NCI-H82 treated with DMSO at 0.1 percent for 48 hours (cell line): ENCODE data around the gene ZNRF3.
"Not testable (repeated sequence)": the region's sequence is repeated elsewhere in the genome, so short reads cannot be mapped to it uniquely, and the experiment has no call there.

ENCODE experiments used
- DNase-seq: peaks from one replicate; lab custom pipeline; 2025; ENCODE audit not compliant: unreplicated experiment; lab: John Stamatoyannopoulos, UW

Gene ZNRF3

GRCh38 chr22:28905256-28905832 is 22.0 kb downstream of the ZNRF3 start:
- no peak for DNase-seq

GRCh38 chr22:28906312-28906711 is 22.9 kb downstream of the ZNRF3 start:
- no peak for DNase-seq

- DNase-seq: no peak
Measured at GRCh38 chr22:28907311-28908008, 24.1 kb downstream of the ZNRF3 start.

- not testable (repeated sequence) for DNase-seq
Measured at GRCh38 chr22:28908810-28909209, 25.4 kb downstream of the ZNRF3 start.

- no peak for DNase-seq
Measured at GRCh38 chr22:28909375-28909774, 26.0 kb downstream of the ZNRF3 start.

- DNase-seq: no peak
Measured at GRCh38 chr22:28910569-28911303, 27.4 kb downstream of the ZNRF3 start.

- DNase-seq: no peak
Measured at GRCh38 chr22:28911304-28911690, 27.9 kb downstream of the ZNRF3 start.

GRCh38 chr22:28911777-28912669 is 28.7 kb downstream of the ZNRF3 start:
- DNase-seq: no peak

- no peak for DNase-seq
Measured at GRCh38 chr22:28914201-28914600, 30.8 kb downstream of the ZNRF3 start.

- no peak for DNase-seq
Measured at GRCh38 chr22:28915969-28916368, 32.6 kb downstream of the ZNRF3 start.

- DNase-seq: no peak
Measured at GRCh38 chr22:28917747-28918549, 34.6 kb downstream of the ZNRF3 start.

- no peak for DNase-seq
Measured at GRCh38 chr22:28918550-28919271, 35.3 kb downstream of the ZNRF3 start.

GRCh38 chr22:28920757-28921584 is 37.6 kb downstream of the ZNRF3 start:
- no peak for DNase-seq

GRCh38 chr22:28921585-28921879 is 38.2 kb downstream of the ZNRF3 start:
- DNase-seq: no peak

GRCh38 chr22:28922540-28923244 is 39.3 kb downstream of the ZNRF3 start:
- no peak for DNase-seq

GRCh38 chr22:28923826-28924732 is 40.7 kb downstream of the ZNRF3 start:
- no peak for DNase-seq

- DNase-seq: no peak
Measured at GRCh38 chr22:28925916-28926315, 42.5 kb downstream of the ZNRF3 start.
